Stimulated activated CD8-positive, alpha-beta memory T cell treated with anti-CD3 and anti-CD28 coated beads, Interleukin-15, amount 100 ng/mL, for 48 hours (primary cell): ENCODE data around the gene UBE2D1.
"Not testable (repeated sequence)": the region's sequence is repeated elsewhere in the genome, so short reads cannot be mapped to it uniquely, and the experiment has no call there.

ENCODE experiments used
- DNase-seq, 2 donors: peaks; one replicate each; pipeline ENCODE4 v3.0.0-alpha.2; 2020; ENCODE audit warnings: low read depth in 2 of 2

Gene UBE2D1

DNA sequence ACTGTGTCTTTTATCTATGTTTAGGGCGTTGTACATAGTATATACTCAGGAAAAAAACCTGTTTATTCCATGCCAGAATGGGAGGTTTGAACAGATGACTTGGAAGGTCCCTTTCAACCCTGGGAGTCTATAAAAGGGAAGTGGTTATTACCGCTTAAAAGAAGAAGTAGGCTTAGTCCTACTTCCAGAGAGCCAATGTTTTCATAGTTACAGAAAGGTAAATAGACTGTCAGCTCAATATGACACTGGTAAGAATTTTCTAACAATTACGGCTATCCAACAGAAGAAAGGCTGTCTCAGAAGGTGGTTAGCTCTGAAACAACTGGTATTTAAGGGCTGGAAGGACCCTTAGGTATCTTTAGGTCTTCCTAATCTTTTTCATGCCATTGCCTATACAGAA is 49.3 kb downstream of the UBE2D1 start:
- no peak for DNase-seq

DNA sequence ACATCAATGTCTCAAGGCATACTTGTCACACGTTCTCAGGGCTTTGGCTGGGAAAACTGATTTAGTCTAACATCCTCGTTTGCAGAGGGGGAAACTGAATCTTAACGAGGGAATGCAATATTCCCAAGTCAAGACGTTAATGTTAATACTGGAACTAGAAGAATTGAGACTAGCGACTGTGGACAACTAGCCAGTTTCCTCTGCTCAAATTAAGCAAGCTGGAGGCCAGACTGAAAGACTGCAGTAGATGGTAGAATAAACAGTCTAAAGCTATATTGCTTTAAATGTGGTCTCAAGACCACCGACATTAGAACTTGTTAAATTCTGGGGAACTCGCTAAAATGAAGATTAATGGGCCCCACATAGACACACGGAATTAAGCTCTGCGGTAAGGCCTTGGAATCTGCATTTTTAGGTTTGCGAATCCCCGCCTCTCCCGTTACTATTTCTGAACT is 49.8 kb downstream of the UBE2D1 start:
- no peak for DNase-seq

DNA sequence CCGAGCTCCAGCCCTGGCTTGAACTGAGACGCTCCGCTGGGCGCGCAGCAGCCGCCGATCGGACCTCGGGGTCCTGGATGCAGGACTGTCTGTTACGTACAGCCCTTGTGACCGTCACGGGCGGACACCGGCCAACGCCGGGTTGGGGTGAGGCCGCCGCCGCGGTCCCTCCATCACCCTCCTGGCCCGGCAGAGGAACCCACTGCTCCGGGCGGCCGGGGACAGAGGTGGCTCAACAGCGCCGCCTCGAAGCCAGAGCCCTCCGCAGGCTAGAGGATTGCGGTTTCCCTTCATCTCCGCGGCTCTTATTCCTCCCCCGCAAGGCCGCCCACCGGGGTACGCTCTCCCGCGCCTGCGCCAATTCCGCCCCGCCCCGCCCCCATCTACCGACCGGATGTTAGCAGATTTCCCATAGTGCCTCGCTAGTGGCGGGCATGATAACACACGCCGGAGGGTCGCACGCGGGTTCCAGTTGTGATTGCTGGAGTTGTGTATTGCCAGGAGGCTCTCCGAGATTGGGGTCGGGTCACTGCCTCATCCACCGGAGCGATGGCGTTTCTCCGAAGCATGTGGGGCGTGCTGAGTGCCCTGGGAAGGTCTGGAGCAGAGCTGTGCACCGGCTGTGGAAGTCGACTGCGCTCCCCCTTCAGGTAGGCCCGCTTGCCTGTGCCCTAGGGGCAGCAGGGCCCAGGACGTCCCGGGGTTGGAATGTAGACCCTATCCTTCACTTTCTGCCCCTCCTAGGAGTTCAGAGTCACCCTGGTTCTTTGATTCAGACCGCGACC is 50.4 kb downstream of the UBE2D1 start, which contains the start of gene TFAM:
Gene TFAM (plus strand): TSS at position 412 of the 785 bp plus-strand sequence. CDS start 138 bp downstream, at position 550.
- DNase-seq: peak; percentile 93 to 94

DNA sequence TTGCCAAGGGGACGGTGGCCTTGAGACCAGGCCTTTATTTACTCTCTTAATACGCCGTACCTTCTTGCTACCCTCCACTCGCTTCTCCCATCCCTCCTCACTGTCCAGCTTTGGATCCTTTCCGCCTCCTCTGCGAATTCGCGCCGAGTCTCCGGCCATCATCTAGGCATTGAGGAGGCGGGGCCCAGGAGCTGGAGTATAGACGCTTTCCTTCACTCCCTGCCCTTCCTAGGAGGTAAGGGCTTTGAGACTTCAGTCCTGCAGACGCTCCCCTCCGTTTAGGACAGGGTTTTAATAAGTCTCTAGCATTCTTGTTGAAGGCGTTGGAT is 50.9 kb downstream of the UBE2D1 start:
- no peak for DNase-seq

DNA sequence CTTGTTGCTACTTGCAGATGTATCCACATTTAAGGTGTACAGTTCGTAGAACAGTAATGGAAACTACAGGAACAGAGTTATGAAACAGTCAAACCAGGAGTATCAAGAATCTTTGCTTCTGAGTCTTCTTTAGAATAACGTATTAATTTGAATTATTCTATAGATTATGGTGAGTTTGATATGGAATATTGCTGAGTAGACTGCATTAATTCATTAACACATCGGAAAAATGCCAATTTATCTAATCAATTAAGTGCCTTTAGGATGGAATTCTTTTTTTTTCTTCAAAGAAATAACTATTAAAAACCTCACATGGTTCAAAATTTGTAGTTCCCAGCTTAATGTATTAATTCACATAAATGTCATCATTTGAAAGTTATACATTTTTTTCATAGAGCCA is 54.2 kb downstream of the UBE2D1 start:
- no peak for DNase-seq

DNA sequence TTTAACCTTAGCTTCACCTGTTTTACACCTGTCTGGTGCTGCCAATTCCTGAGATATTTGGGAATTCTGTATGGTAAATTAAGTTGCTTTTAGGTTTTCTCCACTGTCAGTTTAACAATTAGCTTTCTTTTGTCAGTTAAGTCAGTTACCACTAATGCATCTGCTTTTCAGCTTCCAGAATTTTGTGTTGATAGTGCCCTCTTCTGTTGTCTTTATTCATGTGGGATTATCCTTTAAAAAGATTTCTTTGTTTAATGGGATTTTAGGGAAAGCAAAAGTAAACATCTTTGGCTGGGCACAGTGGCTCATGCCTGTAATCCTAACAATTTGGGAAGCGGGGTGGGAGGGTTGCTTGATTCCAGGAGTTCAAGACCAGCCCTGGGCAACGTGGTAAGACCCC is 58.5 kb downstream of the UBE2D1 start:
- DNase-seq: no peak

DNA sequence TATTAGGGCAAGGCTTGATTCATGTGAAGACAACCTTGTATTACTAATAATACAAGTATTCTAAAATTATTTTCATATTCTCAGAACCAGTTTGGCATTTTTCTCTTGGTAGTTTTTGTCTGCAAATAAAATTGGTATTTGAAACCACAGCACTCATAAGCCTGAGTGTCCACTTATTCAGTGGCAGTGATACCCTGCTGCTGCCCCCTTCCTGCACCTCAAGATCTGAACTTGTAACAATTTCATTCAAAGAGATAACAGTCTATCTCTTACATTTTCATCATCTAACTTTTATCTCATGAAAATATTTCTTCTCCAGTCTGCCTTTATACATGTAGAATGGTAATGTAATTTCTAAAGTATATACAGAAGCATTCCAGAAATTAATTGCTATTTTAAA is 59.7 kb downstream of the UBE2D1 start:
- DNase-seq: no peak

DNA sequence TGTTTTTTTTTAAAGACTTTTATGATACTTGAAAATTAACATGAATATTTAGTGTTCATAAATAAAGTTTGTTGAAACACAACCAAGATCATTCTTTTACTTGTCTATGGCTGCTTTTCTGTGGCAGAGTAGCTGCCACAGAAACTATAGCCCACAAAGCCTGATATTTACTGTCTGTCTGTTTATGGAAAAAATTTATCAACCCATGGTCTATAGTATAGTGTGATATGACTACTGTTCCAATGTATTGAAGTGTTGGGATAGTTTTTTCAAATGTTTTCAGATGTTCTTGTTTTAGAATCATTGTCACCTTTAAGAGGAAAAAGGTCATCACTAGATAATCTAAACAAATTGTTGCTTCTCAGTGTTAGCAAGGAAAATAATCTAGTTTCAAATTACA is 61.3 kb downstream of the UBE2D1 start:
- no peak for DNase-seq

DNA sequence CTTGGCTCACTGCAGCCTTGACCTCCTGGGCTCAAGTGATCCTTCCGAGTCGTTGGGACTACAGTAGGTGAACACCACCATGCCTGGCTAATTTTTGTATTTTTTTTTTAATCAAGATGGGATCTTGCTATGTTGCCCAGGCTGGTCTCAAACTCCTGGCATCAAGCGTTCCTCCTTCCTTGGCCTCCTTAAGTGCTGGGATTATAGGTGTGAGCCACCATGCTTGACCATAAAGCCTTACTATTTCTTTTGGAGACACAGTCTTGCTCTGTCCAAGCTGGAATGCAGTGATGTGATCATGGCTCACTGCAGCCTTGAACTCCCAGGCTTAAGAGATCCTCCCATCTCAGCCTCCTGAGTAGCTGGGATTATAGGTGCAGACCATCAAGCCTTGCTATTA is 63.0 kb downstream of the UBE2D1 start:
- no peak for DNase-seq

DNA sequence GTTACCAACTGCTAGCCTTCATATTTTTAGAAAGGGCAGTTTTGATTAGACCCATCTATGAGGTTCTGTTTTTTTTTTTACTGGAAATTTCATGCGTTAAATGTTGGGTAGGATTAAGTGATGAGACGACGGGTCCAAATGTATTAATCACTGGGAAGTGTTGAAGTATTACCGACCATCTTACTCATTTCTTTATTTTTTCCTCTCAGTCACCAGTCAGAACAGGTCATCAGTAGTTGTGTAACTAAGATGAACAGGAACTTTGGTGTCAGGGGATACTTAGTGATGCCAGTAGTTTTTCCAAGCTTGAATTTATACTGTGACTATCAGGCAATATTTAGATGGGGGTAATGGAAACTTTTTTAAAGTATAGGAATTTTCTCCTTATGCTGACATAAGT is 64.6 kb downstream of the UBE2D1 start:
- DNase-seq: no peak

DNA sequence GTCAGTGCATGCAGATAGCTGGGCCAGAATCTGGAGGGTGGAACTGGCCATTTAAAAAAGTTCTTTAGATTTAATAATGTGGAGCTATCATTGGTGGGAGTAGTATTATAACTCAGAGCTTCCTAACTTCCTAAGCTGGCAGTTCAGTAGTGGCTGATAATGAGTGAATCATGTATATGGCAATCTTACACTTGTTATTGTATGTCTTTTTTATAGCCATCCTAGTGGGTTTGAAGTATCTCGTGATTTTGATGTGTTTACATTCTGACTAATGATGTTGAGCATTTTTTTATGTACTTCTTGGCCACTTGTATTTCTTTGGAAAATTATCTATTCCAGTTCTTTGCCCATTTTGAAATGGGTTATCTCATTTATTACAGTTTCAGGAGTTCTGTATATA is 65.8 kb downstream of the UBE2D1 start:
- no peak for DNase-seq

DNA sequence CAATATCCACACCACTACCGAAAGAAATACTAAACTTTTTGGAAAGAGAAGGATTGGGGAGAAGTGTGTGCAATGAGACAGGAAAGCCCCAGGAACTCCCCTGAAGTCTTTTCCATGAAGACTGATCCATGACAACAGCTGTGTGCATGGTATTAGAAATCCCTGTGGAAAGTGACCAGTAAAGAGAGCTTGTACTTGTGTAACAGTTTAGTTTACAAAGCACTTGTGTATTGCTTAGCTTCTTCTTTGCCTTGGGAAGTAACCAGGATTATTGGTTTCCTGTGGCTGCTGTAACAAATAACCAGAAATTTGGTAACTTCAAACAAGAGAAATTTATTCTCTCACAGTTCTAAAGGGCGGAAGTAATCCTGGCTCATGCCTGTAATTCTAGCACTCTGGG is 69.2 kb downstream of the UBE2D1 start:
- DNase-seq: no peak

DNA sequence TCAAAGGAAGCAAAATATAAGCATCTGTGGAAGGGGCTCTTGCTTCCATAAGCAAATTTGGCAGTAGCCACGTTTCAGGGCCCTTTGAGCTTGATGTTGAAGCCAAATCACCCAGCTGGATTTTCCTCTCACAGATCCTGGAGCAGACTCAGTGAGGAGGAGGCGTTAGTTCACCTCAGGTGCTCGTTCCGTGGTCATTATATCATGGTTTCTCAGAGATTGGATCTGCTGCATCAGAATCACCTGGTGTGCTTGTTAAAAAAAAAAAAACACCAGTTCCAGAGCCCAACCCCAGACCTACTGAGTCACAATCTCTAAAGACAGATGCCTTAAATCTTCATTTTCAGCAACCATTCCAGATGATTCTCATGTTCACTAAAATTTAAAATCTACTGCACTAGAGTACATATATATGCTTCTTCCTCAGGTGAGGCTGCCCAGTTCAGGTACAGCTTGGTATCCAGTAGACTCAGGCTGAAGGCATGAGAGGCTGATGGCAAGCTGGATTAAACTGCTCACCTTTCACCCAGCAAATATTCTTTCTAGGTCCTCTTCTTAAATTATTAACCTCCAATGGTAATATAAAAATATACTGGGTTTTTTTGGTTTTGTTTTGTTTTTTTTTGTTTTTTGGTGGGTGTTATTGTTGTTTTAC is 75.3 kb downstream of the UBE2D1 start:
- DNase-seq: no peak

DNA sequence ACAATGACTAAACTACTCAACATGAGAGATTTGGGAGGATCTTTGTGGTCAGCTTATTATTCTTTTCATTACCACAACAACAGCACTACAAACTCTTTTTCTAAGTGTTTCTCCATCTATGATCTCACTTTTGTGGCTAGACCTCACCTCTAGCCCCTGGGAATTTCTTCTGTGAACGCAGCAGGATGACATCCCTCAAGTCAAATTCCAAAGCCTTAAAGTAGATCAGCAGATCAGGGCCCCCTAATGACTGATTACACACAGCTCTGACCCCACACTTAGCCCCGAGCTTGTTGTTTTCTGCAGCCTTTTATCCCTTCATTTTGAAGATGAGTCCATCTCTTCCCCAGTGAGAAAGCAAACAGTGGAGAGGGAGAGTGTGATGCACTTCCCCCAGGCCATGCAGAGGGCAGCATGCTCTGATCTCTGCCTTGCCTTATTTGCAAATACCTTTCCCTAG is 77.7 kb downstream of the UBE2D1 start:
- DNase-seq: no peak

DNA sequence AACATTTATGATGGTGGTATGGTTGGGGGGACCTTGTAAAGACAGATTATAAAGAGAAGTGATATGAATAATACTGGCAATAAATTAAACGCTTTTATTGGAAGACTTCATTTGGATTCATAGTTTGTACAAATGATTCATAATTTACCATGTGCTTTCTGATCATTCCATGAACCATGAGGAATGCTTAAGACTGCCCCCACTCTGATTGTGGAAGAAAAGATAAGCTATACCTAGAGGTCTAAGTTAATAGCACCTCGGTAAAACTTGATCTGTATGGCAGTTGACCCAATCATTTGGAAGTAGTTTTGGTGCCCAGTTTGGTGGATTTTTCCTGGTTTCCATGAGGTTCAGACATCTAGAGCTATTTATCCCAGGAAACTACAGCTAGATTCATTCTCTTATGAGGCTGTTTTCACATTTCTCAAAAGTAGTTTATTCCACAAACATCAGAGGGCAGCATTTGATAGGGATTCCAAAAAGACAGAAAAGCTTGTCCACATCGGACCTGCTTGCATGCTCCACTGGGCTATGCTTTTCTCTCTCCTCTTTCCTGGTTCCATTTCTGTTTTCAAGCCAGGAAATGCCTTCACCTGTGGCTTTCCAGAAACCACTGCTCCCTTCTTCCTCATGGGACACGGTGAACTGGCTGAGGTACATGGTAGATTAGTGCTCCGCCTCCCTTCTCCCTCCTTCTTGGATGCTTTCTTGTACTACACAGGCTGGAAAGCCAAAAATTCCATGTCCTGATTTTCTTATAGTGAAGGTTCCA is 79.7 kb downstream of the UBE2D1 start:
- no peak for DNase-seq

DNA sequence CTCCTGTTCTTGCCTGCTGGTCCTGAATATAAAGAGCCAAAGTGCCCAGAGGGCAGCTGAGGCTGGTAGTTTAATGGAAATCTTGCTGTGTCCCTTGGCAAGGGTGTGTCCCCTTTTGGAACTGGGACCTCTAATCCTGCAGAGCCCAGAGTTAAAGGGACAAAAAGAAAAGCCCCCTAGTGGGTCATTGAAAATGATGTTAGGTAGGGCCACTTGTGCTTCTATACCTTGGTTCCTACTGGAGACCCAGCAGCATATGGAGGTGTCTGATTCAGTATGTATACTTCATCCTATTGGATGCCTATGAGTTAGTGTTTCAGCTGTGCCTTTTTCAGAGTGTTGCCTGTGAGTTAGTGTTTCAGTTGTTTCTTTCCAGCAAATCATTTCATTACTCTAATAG is 81.0 kb downstream of the UBE2D1 start:
- no peak for DNase-seq

DNA sequence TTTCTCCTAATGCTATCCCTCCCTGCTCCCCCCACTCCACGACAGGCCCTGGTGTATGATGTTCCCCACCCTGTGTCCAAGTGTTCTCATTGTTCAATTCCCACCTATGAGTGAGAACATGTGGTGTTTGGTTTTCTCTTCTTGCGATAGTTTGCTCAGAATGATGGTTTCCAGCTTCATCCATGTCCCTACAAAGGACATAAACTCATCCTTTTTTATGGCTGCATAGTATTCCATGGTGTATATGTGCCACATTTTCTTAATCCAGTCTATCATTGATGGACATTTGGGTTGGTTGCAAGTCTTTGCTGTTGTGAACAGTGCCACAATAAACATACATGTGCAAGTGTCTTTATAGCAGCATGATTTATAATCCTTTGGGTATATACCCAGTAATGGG is 83.1 kb downstream of the UBE2D1 start:
- not testable (repeated sequence) for DNase-seq
